SK-MEL-5 (cell line): ENCODE data around the gene RALY. TPM values are rescaled to one million over a fixed set of nuclear protein-coding genes. Genes with fewer than 3 reads are reported as not detected.

Experiments used
- DNase-seq: peaks from one replicate; pipeline ENCODE4 v3.0.0-alpha.2; 2016; ENCODE audit warnings: low read depth, low spot score
- in situ Hi-C: cut with HindIII; loops from 2 replicates; pipeline ENCODE4 v1.10.0; 2016; ENCODE audit warnings: low sequenced_read_pairs, high pct_unique_total_duplicates, low pct_unique_long_range_greater_than_20kb
- total RNA-seq: library from RNA; depleted of rRNA; stranded (reverse); fragments of >200 nt; shearing (Covaris generic); gene quantifications from 2 replicates; pipeline ENCODE4 v1.2.3, GENCODE V29; 2014

The RALY gene
- total RNA-seq, 1 experiment from 2014 or later, result 151 TPM

DNA sequence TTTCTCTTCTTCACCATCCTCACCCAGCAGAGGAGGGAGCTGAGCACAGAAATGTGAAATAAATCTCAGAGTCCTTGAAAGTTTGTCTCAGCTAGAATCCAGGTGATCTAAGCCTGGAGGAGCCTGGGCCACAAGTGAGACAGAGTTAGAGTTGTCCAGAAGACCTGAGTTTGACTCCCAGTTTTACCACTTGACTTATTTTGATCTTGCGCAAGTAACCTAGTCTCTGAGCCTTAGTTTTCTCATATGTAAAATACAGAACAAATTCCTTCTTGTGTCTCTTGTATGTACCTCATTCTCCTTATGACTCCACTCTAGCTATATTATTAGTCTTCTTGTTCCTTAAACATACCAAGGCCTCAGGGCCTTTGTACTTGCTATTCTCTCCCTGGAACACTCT is 36.7 kb downstream of the RALY start:
- DNase-seq, result no peak
- in situ Hi-C loops, result no loop called here

DNA sequence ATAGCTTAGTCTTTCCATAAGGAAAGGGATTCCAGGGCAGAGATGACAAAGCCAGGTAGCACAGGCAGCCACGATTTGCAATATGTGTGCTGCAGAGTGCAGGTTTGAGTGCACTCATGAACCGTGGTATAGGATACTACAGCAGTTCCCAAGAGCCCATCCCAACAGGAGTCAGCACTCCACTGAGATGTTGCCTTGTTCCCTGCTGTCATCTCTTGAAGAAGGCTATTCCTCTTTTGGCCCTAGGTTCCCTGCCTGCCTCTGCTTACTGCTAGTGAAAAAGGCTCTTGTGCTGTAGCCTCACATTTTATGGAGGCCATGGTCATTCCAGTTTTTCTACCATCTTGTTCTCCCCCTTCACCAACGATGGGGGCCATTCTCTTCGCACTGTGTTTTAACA is 40.2 kb downstream of the RALY start:
- in situ Hi-C loops, result no loop called here
- no peak for DNase-seq

DNA sequence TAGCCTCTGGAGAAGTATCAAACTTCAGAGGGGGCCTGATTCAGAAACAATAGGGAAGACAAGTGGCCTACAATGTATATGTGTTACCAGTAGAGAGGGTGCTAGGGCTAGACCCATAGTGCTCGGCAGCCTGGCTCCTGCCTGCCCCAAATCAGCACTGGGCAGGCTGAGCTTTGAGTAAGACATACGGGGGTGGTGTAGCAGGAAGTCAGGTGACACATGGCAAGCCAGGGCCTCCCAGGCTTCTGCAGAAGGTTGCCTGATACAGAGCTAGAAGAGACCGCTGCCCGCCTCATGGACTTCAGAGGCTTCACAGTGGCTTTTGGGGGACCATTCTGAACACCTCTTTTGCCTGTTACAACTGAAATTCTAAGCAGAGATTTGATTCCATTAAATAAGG is 43.4 kb downstream of the RALY start:
- no peak for DNase-seq
- in situ Hi-C loops, result no loop called here

GRCh38 chr20:34037767-34038166 is 44.1 kb downstream of the RALY start:
- DNase-seq, result no peak
- in situ Hi-C loops, result no loop called here

GRCh38 chr20:34040300-34040995 is 46.7 kb downstream of the RALY start:
- DNase-seq, result no peak
- in situ Hi-C loops, result no loop called here

- DNase-seq, result no peak
- in situ Hi-C loops, result no loop called here
Observed at GRCh38 chr20:34041226-34041625, 47.5 kb downstream of the RALY start.

GRCh38 chr20:34042262-34042661 is 48.6 kb downstream of the RALY start:
- DNase-seq, result no peak
- in situ Hi-C loops, result no loop called here

GRCh38 chr20:34043025-34043424 is 49.3 kb downstream of the RALY start:
- in situ Hi-C loops, result no loop called here
- no peak for DNase-seq

GRCh38 chr20:34045294-34045693 is 51.6 kb downstream of the RALY start:
- in situ Hi-C loops, result no loop called here
- DNase-seq, result no peak

- no peak for DNase-seq
- in situ Hi-C loops, result no loop called here
Observed at GRCh38 chr20:34045930-34046725, 52.4 kb downstream of the RALY start.

- no peak for DNase-seq
- in situ Hi-C loops, result no loop called here
Observed at GRCh38 chr20:34047010-34047687, 53.4 kb downstream of the RALY start.

DNA sequence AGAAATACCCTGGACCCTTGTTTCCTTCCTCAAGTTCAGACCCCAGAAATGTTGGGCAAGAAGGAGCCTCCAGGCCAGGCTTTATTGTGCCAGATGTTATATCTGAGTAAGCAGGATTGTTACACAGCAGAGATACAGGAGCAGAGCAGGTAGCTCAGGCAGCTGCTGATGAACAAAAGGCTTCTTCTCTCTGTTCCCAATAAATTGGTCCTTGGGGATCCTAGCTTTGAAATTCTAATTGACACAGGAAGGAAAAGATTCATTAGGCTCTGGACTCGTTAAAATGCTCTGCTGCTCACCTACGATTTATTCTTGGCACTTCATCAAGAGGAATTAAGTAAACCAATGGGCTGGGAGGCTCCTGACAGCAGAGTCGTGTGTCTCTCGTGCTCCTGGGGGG is 54.2 kb downstream of the RALY start:
- no peak for DNase-seq
- in situ Hi-C loops, result no loop called here

DNA sequence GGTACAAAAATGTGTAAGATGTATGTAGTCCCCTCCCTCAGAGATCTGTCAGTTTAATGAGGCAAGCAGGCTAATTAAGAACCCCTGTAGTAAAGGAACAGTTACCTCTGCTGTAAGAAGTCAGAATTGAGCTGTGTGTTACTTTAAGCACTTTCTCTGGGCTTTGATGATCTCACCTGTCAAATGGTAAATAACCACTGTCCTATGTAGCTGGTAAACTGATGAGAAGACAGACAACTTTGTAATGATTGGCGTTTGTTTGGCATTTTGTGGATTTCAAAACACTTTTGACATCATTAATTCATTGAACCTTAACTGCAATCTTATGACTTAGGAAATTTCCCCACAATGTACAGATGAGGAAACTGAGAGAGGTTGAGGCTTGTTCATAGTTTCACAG is 55.7 kb downstream of the RALY start:
- no peak for DNase-seq
- in situ Hi-C loops, result no loop called here

DNA sequence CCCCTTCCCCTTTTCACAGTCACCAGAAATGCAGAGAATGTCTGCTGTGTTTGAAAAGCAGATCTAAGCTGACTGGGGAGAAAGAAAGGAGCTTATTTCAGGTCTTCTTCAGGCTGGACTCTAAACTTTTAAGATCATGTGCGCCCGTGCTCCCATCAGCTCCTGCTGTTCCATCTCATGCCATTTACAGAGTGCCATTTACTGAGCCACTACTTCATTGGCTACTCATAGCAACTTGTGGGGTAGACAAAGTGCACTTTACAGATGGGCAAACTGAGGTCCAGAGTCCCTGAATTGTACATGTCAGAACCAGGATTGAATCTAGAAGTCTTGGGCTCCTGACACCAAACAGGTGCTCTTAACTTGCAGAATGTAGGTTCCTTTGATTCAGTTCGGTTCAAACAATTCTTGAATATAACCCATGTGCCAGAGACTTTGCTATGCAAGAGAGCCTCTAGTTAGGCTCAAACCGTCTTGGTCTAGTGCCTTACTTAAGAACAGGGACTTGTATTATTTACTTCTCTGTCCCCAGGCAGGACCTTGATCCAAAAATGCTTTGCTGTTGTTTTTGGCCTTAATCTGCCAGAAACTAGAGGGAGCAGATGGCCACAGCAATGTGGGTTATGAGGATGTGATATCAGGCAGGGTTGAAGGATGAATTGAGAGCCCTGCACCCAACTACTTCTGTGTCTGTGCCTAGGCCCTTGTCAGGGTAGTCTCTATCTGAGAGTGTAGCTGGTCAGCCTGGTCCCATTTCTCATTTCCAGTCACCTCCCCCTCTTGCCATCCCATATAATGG is 56.4 kb downstream of the RALY start:
- in situ Hi-C loops, result no loop called here
- DNase-seq, result no peak

DNA sequence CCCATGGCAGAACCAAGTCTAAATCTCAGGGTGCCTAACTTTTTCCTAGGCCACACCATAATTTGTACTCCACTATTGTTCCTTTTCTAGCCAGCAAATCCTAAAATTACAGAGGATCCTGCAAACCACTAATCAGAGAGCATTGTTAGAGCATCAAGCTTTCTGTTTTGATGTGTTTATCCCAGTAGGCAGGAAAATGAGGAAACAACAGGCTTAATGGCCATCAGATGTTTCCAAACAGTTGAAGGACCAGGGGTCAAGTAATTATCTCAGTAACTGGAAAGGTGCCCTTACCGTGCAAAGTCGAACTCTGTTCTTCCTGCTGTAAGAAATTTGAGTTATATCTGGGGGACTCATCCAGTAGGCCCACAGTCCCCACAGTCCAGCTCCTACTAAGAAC is 58.7 kb downstream of the RALY start:
- in situ Hi-C loops, result no loop called here
- no peak for DNase-seq

DNA sequence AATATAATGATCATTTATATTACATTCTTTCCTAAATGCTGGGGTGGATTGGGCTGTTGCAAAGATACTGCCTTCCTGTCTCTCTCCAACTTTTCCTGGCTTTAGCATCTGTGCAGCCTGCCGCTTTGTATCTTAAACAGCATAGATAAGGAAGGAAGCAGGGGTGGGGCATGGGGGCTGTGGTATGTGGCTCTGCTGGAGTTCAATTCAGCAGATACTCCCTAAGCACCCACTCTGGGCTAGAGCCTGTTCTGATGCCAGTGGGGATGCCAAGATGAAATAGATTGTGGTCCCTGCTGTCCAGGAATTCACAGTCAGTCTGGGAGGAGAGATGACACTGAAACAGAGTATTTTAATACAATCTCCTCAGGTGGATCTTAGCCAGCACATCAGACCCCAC is 61.6 kb downstream of the RALY start:
- DNase-seq, result no peak
- in situ Hi-C loops, result no loop called here

DNA sequence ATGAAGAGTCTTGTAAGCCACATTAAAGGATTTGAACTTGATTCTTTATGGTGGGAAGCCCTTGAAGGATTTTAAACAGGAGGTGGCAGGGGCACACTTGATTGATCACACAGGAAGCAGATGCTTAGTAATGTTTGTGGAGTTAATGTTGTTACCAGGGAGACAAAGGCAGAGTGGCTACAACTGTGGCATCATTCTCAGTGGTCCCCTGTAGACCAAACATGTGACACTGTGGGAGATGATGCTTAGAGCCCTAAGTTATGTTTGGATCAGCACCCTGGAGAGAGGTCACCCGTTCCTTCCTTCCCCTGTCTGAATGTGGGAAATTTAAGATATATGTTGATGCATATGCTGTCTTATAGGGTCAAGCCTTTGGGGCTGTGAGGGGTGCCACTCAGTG is 65.1 kb downstream of the RALY start:
- in situ Hi-C loops, result no loop called here
- DNase-seq, result no peak

GRCh38 chr20:34060970-34061369 is 67.3 kb downstream of the RALY start:
- no peak for DNase-seq

More at GRCh38 chr20:34060970-34061369, 67.3 kb downstream of the RALY start:
- in situ Hi-C loops, result no loop called here
